ENCODE data around the gene FSIP1. TPM values are rescaled to one million over a fixed set of nuclear protein-coding genes. Genes with fewer than 3 reads are reported as not detected.

Gene FSIP1
- total RNA-seq, 2 donors from 2014 or later = 0.77 to 1.7 TPM

- no peaks in the 10 kb centered on the region for H3K36me3 ChIP-seq (ENCODE audit: control insufficient read depth, insufficient read depth, low read length)
- no peak overlapping the region for H3K4me3 ChIP-seq (ENCODE audit: low read length)
- H3K9me3 ChIP-seq (ENCODE audit: control insufficient read depth, low read length) = no peaks in the 10 kb centered on the region
- no peaks in the 10 kb centered on the region for H3K27me3 Mint-ChIP-seq (ENCODE audit: insufficient read depth)
- H3K9ac ChIP-seq (ENCODE audit: extremely low read depth, low read length, poor library complexity, severe bottlenecking) = no peak overlapping the region
- H3K27me3 ChIP-seq (ENCODE audit: control insufficient read depth, insufficient read depth, low read length, poor library complexity, severe bottlenecking) = peaks cover 7% of the 10 kb centered on the region
- no peak for TF ChIP-seq CTCF (conservative IDR thresholded peaks at IDR 0.05)
- H3K9me3 Mint-ChIP-seq = no peaks in the 10 kb centered on the region
- 66 to 90% methylated on average over 1 to 2 of the region's 2 CpGs for WGBS, 2 experiments (ENCODE audit: insufficient coverage in 1 of 2, insufficient read length in 1 of 2)
- no peaks in the 10 kb centered on the region for H3K36me3 Mint-ChIP-seq (ENCODE audit: low read depth)
- H3K4me3 Mint-ChIP-seq = no peak overlapping the region
- no peak overlapping the region for H3K27ac ChIP-seq (ENCODE audit: low read depth, low read length)
- no peak overlapping the region for H3K27ac Mint-ChIP-seq
- DNase-seq = no peak
- peaks cover 4% of the 10 kb centered on the region for H3K4me1 Mint-ChIP-seq
- no peaks in the 10 kb centered on the region for H3K4me1 ChIP-seq (ENCODE audit: control insufficient read depth, insufficient read depth, low read length)
Observed at GRCh38 chr15:39743611-39744010, 39.0 kb downstream of the FSIP1 start.

GRCh38 chr15:39741258-39741657 lies 41.4 kb downstream of the FSIP1 start:
- Histone ChIP-seq H3K4me1 (ENCODE audit: control insufficient read depth, insufficient read depth, low read length) (no peaks in the 10 kb centered on the region), H3K27ac (ENCODE audit: low read depth, low read length) (no peak overlapping the region), H3K4me3 (ENCODE audit: low read length) (no peak overlapping the region), H3K9me3 (ENCODE audit: control insufficient read depth, low read length) (no peaks in the 10 kb centered on the region), H3K27me3 (ENCODE audit: control insufficient read depth, insufficient read depth, low read length, poor library complexity, severe bottlenecking) (no peaks in the 10 kb centered on the region), H3K36me3 (ENCODE audit: control insufficient read depth, insufficient read depth, low read length) (no peaks in the 10 kb centered on the region), H3K9ac (ENCODE audit: extremely low read depth, low read length, poor library complexity, severe bottlenecking) (no peak overlapping the region)
- no peak for TF ChIP-seq CTCF (conservative IDR thresholded peaks at IDR 0.05)
- no peaks in the 10 kb centered on the region for H3K36me3 Mint-ChIP-seq (ENCODE audit: low read depth)
- H3K27ac Mint-ChIP-seq = no peak overlapping the region
- H3K4me3 Mint-ChIP-seq = no peak overlapping the region
- no peaks in the 10 kb centered on the region for H3K27me3 Mint-ChIP-seq (ENCODE audit: insufficient read depth)
- no peak for DNase-seq
- no peaks in the 10 kb centered on the region for H3K9me3 Mint-ChIP-seq
- peaks cover 13% of the 10 kb centered on the region for H3K4me1 Mint-ChIP-seq

GRCh38 chr15:39738998-39739397 lies 43.6 kb downstream of the FSIP1 start:
- no peak overlapping the region for H3K4me3 ChIP-seq (ENCODE audit: low read length)
- Mint-ChIP-seq H3K27me3 (ENCODE audit: insufficient read depth) (no peaks in the 10 kb centered on the region), H3K27ac (no peak overlapping the region), H3K9me3 (no peaks in the 10 kb centered on the region), H3K4me1 (peaks cover 18% of the 10 kb centered on the region), H3K36me3 (ENCODE audit: low read depth) (no peaks in the 10 kb centered on the region), H3K4me3 (no peak overlapping the region)
- TF ChIP-seq CTCF (conservative IDR thresholded peaks at IDR 0.05) = no peak
- no peaks in the 10 kb centered on the region for H3K9me3 ChIP-seq (ENCODE audit: control insufficient read depth, low read length)
- no peaks in the 10 kb centered on the region for H3K27me3 ChIP-seq (ENCODE audit: control insufficient read depth, insufficient read depth, low read length, poor library complexity, severe bottlenecking)
- no peak for DNase-seq
- no peak overlapping the region for H3K9ac ChIP-seq (ENCODE audit: extremely low read depth, low read length, poor library complexity, severe bottlenecking)
- H3K27ac ChIP-seq (ENCODE audit: low read depth, low read length) = no peak overlapping the region
- H3K4me1 ChIP-seq (ENCODE audit: control insufficient read depth, insufficient read depth, low read length) = no peaks in the 10 kb centered on the region
- H3K36me3 ChIP-seq (ENCODE audit: control insufficient read depth, insufficient read depth, low read length) = no peaks in the 10 kb centered on the region
- WGBS, 2 experiments (ENCODE audit: insufficient coverage in 1 of 2, insufficient read length in 1 of 2) = 91 to 100% methylated on average over 1 to 3 of the region's 3 CpGs
